Measurements from ENCODE around the gene NOS1AP.

The NOS1AP gene

DNA sequence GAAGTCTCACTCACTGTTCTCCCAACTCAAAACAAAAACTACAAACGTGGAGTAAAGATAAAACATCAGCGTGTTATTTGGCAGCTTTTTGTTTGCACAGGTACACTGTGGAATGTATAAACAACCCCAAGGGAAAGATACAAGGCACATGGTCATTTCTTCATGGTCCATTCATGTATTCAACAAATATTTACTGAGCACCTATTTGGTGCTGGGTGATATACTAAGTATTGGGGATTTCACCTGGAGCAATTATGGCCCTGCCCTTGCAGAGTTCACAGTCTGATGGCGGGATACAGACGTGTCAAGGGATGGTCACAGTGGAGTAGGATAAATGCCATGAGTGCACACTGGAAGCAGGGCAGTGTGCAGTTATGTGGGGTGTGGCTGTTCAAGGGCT is 171.1 kb downstream of the NOS1AP start:
- in situ Hi-C loops (cut with MboI; ENCODE audit: low sequenced_read_pairs) = no loop called here

DNA sequence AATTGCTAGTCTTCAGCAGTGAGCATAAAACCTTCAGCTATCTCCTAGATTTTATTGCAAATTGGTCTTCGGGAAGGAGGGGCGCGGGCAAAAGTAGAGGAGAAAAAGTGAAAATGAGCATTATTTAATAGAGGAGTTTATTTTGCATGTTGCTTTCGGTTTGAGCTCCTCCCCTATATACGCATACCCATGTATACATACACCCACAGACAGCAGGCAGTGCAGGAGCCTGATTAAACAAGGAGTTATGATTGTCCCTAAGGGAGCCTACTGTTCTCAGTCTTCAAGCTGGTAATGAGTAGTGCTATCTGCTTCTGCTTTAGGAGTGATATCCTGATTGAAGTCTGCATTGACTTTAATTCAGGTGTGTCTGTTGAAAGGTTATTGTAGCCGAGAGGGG is 173.3 kb downstream of the NOS1AP start:
- in situ Hi-C loops (cut with MboI; ENCODE audit: low sequenced_read_pairs) = no loop called here

DNA sequence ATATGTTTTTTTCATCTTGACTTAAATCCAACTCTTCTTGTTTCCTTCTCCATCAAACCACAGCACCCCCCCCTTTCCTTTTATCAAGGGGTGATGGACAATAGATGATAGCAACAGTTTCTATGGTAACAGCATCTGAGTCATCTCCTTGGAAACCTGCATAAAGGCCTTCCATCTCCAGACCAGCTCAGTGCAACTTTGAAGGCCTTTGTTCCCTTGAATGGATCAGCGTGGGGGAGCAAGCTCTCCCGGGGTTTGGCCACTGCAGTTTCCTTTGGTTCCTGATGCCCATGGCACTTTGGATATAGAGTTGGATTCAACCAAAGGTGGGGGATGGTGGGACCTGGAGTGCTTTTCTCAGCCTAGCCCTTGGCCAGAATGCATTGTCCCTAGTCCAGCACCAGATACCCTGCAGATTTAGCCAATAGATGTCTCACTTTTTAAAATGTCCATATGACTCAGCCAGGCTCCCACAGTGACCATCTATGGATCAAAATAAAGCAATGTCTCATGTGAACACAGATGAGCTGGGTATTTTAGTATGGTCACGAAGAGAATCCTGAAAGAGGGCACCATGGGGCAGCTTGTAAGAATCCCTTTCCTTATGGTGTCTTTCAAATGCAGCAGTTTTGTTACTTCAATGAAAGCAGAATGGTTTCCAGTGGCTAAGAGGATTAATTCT is 179.5 kb downstream of the NOS1AP start:
- in situ Hi-C loops (cut with MboI; ENCODE audit: low sequenced_read_pairs) = no loop called here

DNA sequence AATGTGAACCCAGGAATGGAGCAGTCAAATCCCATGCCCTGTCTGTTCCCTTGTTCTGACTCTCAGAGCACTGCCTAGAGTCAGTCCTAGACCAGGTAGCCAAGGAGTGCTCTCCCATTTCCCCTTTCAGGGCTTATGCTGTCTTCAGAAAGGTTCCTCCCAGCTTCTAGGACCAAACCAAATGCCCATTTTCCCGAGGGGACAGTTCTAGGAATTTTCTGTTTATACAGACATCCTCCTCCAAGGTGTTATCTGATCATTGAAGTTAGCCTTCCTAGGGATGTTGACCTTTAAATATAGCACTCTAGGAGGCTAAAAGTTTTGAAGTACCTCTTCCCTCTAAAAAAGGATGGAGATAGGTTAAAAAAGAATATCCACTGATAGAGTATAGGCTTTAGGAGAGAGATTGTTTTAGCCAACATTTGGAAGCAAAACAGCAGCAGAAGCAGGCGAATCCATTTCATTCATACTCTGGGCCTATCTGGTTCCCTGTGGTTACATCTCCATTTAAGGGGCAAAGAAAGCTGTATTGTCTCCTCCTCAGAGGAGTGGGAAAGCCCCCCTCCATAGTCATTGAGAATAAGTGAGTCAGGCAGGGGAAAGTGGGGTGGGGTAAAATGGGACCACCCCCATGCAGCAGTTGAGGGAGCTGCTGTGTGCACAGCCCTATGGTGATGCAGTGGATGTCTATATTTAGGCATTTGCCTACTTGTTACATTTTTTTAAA is 180.7 kb downstream of the NOS1AP start:
- in situ Hi-C loops (cut with MboI; ENCODE audit: low sequenced_read_pairs) = no loop called here

DNA sequence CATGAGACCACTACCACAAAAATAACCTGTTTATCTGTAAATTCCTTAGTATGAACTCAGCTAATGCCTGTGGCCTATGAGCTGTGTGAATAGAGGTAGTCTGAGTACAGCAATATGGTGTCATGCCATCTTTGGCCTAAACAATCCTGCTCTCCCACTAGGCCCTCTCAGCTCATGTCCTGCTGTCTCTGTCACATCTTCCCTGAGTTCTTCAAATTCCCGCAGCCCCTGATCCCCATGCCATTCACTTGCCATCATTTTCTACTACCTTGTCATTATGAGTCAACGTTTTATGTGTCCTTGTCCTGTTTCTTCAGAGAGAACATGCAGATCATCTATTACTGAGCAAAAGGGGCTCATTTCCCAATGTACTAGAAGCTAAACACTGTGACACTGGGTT is 181.6 kb downstream of the NOS1AP start:
- in situ Hi-C loops (cut with MboI; ENCODE audit: low sequenced_read_pairs) = no loop called here

DNA sequence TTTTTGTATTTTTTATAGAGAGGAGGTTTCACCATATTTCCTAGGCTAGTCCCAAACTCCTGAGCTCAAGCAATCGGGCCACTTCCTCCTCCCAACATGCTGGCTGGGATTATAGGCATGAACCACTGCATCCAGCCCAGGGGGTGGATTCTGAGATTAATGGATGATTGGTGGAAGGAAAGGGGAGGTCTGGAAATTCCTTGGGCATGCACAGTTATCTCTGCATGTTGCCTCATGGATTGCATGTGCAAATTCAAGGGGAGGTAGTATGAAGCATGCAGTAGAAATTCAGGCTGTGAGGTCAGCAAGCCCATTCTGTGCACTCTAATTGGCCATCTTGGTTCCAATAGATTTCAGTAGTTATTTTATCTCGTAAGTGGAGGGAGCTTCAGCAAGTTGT is 182.7 kb downstream of the NOS1AP start:
- in situ Hi-C loops (cut with MboI; ENCODE audit: low sequenced_read_pairs) = no loop called here

- in situ Hi-C loops (cut with MboI; ENCODE audit: low sequenced_read_pairs) = no loop called here
Observed at GRCh38 chr1:162253790-162254189, 184.3 kb downstream of the NOS1AP start.

DNA sequence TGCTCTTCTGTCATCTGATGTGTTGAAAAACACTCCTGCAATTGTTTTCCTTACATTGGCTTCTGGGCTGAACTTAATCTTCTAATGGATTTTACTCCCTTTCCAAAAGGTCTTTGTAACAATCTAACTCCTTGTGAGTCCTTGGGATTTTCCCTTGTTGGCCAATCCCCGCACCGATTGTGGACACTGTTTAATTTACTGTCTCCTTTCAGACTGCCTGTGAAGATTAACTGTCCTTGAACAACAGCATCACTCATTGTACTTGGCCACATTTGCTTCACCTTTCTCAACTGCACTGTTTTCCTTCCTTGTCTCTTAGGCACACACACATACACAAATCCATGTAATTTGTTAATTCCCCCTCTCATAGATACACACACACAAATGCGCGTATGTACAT is 186.8 kb downstream of the NOS1AP start:
- in situ Hi-C loops (cut with MboI; ENCODE audit: low sequenced_read_pairs) = no loop called here

DNA sequence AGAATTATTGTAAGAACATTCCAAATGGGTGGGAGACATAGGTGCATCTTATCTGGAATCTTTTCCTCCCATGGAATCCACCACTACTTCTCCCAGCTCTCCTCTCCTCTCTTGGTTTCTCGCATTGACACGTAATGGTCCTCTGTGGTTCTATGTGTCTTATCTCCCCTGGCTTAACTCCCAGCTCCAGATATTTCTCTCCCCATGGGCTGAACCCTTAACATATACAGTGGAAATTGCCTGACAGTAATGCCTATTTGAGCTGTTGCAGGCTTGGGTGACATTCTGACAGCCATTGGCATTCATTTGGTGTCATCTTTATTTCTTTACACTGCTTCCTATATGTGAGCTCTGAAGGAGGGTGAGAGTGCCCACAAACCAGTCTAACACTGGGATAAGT is 188.9 kb downstream of the NOS1AP start:
- in situ Hi-C loops (cut with MboI; ENCODE audit: low sequenced_read_pairs) = no loop called here

GRCh38 chr1:162259894-162260455 is 190.5 kb downstream of the NOS1AP start:
- in situ Hi-C loops (cut with MboI; ENCODE audit: low sequenced_read_pairs) = no loop called here

GRCh38 chr1:162264108-162264507 is 194.6 kb downstream of the NOS1AP start:
- in situ Hi-C loops (cut with MboI; ENCODE audit: low sequenced_read_pairs) = no loop called here

DNA sequence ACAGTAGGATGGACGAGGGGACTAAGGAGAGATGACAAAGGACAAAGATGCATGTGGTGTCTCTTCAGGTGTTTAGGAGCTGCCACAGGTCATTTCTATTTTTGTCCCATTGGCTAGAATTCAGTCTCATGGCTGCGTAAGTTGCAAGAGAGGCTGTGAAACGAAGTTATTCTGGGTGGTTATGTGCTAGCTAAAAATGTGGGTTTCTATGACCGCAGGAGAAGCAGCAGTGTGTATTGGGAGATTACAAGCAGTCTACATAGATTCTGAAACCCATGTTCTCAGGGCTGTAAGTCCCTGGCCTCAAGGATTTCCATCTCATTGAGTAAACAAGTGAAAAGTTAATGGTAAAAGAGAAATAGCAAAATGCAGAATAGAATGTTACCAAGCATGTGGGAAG is 196.5 kb downstream of the NOS1AP start:
- in situ Hi-C loops (cut with MboI; ENCODE audit: low sequenced_read_pairs) = no loop called here

DNA sequence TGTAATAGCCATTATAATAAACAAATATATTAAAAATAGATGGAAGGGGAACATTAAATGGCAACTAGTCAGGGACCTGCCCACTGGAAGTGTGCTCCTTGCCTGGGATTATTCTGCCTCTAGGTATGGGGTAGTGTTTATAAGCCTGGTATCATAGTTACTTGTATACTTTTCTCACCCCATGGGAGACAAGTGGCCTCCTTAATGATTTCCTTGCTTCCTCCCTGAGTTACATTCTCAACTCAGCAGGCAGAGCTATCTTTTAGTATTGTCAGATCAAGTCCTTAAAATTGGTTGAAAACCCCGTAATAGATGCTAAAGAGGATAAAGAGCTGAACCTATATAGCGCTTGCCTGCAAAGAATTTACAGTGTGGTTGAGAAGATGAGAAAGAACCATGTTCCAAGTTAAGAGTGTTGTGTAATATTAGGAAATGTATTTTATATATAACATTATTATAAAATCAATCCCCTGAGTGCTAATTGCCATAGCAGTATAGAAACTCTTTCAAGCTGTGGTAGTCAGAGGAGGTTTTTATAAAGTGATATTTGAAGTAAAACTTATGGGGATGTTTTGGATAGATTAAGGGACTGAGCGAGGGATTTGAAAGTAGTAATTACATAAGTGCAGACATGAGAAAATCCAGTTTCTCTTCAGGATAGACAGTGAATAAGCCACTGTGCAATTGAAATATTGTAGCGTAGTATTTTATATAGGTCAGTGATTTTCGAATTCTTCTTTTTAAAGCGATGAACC is 200.7 kb downstream of the NOS1AP start:
- in situ Hi-C loops (cut with MboI; ENCODE audit: low sequenced_read_pairs) = no loop called here

- in situ Hi-C loops (cut with MboI; ENCODE audit: low sequenced_read_pairs) = no loop called here
Observed at GRCh38 chr1:162271972-162272371, 202.5 kb downstream of the NOS1AP start.

DNA sequence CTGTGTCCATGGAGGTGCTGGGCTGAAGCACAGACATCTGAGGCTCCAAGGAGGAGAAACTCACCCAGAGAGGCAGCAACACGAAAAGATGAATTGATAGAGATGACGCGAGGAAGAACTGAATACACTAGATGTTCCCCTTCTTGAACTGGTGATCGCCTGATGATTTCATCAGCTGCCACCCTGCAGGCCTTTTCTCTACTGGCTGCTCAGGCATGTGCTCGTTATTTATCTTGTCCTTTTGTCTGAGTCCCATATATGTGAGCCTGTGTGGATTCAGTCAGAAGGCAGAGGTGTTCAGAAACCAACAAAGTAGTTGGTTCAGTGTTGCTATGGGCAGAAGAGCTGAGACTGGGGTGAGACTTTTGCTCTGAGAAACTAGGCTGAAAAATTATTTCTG is 202.9 kb downstream of the NOS1AP start:
- in situ Hi-C loops (cut with MboI; ENCODE audit: low sequenced_read_pairs) = no loop called here

DNA sequence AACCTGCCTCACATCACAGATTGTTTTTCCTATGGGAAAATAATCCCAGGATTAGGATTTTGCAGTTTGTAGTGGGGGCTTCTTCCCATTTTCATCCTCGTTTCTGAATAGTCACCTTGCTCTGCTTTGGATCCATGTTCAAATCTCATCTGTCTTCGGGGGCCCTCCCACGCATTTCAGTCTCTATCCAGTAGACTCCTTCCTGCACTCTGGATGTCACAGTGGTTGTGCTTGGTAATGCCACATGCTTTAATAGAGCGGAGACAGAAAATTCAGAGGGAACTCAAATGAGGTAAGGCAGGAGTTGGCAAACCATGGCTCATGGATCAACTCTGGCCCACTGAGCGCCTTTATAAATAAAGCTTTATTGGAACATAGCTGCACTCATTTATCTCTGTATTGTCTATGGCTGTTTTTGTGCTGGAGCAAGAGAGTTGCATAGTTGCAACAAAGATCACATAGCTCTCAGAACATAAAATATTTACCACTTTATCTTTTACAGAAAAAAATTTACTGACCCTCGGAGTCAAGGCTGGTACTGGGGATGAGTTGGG is 206.2 kb downstream of the NOS1AP start:
- in situ Hi-C loops (cut with MboI; ENCODE audit: low sequenced_read_pairs) = no loop called here

DNA sequence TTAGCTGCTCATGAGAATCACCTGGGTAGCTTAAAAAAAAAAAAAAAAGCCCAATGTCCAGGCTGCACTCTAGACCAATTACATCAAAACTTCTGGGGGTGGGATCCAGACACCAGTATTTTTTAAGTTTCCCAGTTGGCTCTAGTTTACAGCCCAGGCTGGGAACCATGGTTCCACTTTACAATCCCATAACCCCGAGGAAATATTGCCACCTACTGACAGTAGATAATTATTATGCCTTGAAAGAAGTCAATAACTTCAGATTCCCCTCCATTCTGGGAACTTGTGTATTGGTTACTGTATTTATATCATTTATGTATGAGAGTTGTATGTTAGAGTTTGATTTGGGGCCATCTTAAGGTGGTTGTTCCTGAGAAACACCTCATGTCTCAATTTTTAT is 207.0 kb downstream of the NOS1AP start:
- in situ Hi-C loops (cut with MboI; ENCODE audit: low sequenced_read_pairs) = no loop called here

- in situ Hi-C loops (cut with MboI; ENCODE audit: low sequenced_read_pairs) = no loop called here
Observed at GRCh38 chr1:162279136-162279498, 209.6 kb downstream of the NOS1AP start.

DNA sequence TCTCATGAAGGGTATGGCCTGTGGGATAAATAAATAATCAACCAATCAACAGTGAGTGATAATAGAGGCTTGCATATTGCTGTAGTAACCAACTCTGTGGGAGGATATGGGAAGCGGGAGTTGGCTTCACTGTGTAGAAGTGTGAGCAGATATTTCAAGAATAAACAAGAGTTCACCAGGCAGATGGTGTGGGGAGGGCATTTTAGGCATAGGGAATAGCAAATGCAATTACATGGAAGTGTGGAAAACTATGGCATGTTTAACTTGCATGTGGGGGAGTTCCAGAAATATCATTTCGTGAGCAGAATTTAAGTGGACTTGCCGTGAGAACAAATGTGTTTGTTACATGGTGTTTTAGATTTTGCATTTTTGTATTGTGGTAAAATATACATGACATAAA is 211.9 kb downstream of the NOS1AP start:
- in situ Hi-C loops (cut with MboI; ENCODE audit: low sequenced_read_pairs) = no loop called here

DNA sequence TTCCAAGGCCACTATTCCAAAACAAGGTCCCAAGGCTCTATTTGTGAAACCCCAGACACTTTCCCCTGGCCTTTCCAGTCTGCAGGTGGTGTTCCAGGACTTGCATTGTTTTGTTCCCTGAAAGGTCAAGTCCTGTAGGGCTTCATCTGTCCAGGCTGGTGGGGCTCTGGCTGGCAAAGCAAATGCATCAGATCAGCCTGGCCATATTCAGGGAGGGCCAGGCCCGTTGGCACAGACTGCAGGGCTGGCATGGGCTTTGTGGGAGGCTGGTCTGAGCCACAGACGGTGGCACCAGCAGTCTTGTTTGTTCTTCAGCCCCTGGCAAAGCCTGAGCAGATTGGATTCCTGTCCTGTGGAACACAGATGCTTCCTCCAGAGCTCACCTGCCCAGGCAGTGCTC is 214.2 kb downstream of the NOS1AP start:
- in situ Hi-C loops (cut with MboI; ENCODE audit: low sequenced_read_pairs) = no loop called here

GRCh38 chr1:162284206-162284955 is 214.9 kb downstream of the NOS1AP start:
- in situ Hi-C loops (cut with MboI; ENCODE audit: low sequenced_read_pairs) = no loop called here

Data from HL-60/S4 treated with phorbol 12-myristate 13-acetate at 8.2 ng/mL for 4 days and 3 days (cell line).